DMS 273 (cell line): Measurements from ENCODE around the gene SPATC1L.

Source experiments
- DNase-seq: peaks from one replicate; lab custom pipeline; 2025; ENCODE audit not compliant: unreplicated experiment; lab: John Stamatoyannopoulos, UW

The SPATC1L gene

DNA sequence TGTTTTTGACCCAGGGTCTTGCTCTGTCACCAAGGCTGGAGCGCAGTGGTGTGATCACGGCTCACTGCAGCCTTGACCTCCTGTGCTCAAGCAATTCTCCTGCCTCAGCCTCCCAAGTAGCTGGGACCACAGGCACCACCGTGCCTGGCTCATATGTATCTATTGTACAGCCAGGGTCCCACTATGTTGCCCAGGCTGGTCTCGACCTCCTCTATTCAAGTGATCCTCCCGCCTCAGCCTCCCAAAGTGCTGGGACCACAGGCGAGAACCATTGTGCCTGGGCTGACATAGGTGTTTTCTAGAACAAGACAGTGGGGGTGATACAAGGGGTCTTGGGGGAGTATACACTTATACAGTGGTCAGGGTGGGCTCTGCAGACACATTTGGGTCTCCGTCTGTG is 46.4 kb downstream of the SPATC1L start:
- DNase-seq = no peak

GRCh38 chr21:46136739-46137349 is 47.4 kb downstream of the SPATC1L start:
- DNase-seq = no peak

- no peak for DNase-seq
Observed at GRCh38 chr21:46135782-46136395, 48.4 kb downstream of the SPATC1L start.

- DNase-seq = no peak
Observed at GRCh38 chr21:46131838-46132651, 52.2 kb downstream of the SPATC1L start.

- no peak for DNase-seq
Observed at GRCh38 chr21:46131588-46131837, 52.7 kb downstream of the SPATC1L start.

- peak; percentile 25 for DNase-seq
Observed at GRCh38 chr21:46130831-46131587, 53.2 kb downstream of the SPATC1L start.

GRCh38 chr21:46129846-46130651 is 54.2 kb downstream of the SPATC1L start:
- DNase-seq = no peak

DNA sequence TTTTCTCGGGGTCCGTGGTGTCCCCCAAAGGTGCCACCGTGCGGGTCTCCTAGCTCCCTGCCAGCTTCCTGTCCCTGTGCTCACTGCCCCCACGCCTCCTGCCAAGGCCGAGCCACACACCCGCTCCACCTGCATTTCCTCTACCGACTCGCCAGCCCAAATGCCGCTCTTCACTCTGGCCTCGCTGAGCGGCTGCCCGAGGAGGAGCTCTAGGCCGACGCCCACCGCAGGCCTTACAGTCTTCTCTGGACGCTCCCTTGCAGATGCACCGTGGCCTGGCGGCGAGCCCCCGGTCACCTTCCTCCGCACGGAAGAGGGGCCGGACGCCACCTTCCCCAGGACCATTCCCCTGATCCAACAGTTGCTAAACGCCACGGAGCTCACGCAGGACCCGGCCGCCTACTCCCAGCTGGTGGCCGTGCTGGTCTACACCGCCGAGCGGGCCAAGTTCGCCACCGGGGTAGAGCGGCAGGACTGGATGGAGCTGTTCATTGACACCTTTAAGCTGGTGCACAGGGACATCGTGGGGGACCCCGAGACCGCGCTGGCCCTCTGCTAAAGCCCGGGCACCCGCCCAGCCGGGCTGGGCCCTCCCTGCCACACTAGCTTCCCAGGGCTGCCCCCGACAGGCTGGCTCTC is 55.2 kb downstream of the SPATC1L start:
- DNase-seq = no peak

DNA sequence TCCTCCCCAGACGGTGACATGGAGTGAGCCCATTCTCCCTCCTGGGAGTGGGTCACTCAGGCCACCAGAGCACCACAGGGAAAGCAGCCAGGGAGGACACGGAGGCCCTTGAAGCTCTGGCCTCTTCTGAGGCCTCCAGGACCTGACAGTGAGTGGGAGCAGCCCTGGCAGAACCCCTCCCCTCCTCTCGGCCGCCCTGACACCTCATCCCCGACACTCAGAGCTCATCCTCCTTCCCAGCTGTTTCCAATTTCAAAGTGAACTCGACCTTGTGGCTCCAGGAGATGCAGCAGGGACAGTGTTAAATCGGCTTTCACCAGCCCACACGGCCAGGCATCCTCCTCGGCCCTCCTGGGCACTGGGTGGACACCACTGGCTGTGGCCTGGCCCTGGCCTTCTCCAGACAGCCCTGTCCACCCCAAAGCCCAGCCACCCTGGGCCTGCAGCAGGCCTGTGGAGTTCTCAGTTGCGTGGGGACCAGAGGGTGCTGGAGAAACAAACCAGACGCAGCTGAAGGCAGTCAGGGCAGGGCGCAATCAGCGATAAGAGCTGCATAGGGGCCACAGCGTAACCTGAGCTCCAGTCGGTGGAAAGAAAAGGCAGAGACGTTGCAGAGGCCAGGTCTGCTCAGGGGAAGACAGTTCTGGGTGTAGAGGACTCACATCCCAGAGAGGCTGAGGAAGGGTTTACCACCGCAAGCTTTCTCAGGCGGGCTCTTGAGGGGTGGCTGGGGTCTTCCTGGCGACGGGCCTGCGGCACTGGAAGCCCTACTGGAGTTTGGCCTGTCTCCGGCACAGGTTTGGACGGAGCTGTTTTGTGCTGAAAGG is 55.9 kb downstream of the SPATC1L start:
- DNase-seq = no peak

GRCh38 chr21:46127239-46128105 is 56.8 kb downstream of the SPATC1L start:
- no peak for DNase-seq

- no peak for DNase-seq
Observed at GRCh38 chr21:46126309-46127238, 57.7 kb downstream of the SPATC1L start.

GRCh38 chr21:46125846-46126301 is 58.4 kb downstream of the SPATC1L start:
- DNase-seq = no peak

DNA sequence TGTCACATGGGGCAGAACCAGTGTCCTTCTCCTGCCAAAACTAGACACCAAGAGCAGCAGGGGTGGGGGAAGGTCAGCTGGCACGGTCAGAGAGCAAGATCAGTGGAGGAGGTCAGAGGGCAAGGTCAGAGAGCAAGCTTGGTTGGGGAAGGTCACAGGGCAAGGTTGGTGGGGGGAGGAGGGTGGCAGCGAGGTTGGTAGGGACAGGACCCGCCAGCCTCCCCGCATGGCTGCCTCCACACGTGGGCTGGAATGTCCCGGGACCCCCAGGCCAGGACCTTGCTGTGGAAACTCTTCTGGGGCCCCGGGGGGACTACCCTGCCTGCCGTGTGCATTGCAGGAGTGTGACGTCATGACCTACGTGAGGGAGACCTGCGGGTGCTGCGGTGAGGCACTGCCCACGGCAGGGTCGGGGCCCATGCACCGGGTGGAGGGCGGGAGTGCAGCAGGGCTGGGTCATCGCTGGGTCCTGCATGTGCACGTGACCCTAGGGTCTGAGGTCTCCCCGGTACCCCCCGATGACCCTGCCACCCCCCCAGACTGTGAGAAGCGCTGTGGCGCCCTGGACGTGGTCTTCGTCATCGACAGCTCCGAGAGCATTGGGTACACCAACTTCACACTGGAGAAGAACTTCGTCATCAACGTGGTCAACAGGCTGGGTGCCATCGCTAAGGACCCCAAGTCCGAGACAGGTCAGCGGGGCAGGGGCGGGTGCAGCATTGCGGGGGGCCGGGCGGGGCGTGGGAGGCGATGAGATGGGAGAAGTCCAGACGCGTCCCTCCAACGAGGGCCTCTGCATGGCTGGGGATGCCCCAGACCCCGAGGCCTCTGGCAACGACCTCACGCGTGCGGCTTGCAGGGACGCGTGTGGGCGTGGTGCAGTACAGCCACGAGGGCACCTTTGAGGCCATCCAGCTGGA is 59.1 kb downstream of the SPATC1L start:
- DNase-seq = no peak

DNA sequence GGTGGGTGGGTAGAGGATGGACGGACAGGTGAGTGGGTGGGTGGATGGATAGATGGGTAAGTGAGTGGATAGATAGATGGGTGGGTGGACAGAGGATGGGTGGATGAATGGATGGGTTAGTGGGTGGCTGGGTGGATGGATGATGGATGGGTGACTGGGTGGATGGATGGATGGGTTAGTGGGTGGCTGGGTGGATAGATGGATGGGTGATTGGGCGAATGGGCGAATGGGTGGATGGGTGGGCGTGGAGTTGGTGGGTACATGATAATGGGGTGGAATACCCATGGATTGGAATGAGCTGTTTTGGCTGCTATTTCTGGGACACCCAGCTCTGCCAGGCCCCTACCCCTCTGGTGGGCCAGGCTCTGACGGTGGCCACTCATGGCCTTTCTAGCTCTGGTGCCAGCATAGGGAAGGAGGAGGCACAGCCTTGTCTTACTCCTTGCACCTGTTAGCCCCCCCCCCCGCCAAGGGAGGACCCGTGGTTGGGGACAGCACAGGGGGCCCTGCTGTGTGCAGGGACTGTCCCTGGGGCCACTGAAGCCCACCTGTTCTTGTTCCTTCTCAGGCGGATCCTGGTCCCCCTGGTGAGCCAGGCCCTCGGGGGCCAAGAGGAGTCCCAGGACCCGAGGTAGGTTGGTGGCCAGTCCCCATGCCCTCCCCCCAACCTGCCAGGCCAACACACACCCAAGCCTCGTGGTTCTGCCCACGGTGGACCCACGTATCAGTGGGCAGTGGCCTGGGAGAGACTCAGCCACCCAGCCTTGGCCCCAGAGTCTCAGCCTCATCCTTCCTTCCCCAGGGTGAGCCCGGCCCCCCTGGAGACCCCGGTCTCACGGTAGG is 60.0 kb downstream of the SPATC1L start:
- no peak for DNase-seq
